ENCODE measurements around the gene CDH7. TPM values are rescaled to one million over a fixed set of nuclear protein-coding genes. Genes with fewer than 3 reads are reported as not detected.

Gene CDH7
- total RNA-seq, 1 donor = not detected

DNA sequence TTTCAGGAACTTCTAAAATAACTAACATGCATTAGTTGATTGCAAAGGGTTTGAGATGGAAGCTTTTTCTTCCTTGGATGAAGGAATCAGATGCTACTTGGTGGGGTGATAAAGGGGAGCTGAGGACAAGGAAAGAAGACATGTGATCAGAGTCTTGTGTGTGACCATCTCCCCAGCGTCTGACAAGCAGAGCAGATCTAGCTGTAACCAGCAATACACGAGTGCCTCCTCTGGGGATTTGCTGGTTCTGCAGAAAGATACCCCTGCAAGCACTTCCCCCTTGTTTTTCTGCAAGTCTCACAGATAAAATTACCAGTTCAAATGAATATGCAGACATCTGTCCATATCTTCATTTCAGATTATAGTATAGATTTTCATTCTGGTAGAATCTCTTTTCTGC is 2.7 kb downstream of the CDH7 start:
- peaks cover 13% of the 10 kb centered on the region for H3K27me3 ChIP-seq (ENCODE audit: insufficient read depth, low read length)
- no peak overlapping the region for H3K4me3 ChIP-seq (ENCODE audit: low read length)
- no peaks in the 10 kb centered on the region for H3K9me3 ChIP-seq (ENCODE audit: low read depth, low read length)
- no peaks in the 10 kb centered on the region for H3K4me1 ChIP-seq (ENCODE audit: insufficient read depth, low read length)

DNA sequence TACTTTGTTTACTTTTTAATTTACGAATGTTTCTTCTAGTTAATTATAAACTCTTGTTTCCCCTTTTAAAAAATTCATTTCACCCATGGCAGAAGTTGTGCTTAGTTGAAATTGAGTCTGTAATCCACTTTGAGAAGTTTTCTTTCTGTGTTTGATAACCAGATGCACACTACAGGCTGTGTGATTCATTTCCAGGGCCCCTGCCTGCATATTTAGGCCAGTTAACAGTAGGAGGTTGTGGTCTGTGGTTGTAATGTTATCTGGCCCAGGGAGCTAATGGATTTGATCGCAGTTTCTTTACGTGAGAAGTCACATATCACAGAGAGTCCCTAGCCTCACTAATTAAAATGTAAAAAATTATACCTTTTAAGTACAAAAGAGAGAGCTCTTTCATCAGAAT is 3.3 kb downstream of the CDH7 start:
- peaks cover 13% of the 10 kb centered on the region for H3K27me3 ChIP-seq (ENCODE audit: insufficient read depth, low read length)
- H3K4me3 ChIP-seq (ENCODE audit: low read length) = no peak overlapping the region
- no peaks in the 10 kb centered on the region for H3K4me1 ChIP-seq (ENCODE audit: insufficient read depth, low read length)
- H3K9me3 ChIP-seq (ENCODE audit: low read depth, low read length) = no peaks in the 10 kb centered on the region

DNA sequence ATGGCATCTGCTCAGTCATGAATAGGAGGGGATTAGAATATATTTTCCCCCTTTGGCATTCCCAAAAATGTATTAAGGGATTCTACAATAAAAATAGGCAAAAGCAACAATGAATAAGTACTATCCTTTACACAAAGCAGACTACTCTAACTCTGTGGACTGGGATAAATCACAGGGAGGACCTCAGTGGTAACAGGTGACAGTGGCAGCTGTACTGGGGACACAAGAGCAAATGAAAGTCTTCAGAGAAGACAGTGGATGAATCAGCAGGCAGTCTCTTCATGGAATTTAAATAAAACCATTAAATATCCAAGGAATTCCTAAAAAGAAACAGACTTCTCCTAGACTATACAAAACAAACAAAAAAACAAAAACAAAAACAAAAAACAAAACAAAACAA is 4.8 kb downstream of the CDH7 start:
- peaks cover 4% of the 10 kb centered on the region for H3K27me3 ChIP-seq (ENCODE audit: insufficient read depth, low read length)
- no peaks in the 10 kb centered on the region for H3K9me3 ChIP-seq (ENCODE audit: low read depth, low read length)
- H3K4me3 ChIP-seq (ENCODE audit: low read length) = no peak overlapping the region
- no peaks in the 10 kb centered on the region for H3K4me1 ChIP-seq (ENCODE audit: insufficient read depth, low read length)

DNA sequence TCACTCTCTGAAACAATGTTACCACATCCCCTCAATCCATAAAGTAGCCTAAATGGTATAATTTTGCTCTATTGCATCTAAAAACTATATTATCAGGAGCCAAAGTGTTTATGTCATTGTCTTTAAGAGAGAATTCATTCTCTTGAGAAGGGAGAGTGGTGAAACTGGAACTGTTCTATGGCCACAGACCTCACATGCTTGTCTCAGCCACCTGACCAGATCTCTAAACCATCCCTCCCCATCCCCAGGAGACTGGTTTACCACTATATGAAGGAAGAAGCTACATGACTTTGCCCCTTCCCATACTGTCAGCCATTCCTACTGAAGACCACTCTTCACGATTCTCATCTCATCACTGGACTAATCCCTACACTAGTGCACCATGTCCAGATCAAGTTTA is 9.6 kb downstream of the CDH7 start:
- Histone ChIP-seq H3K4me3 (ENCODE audit: low read length) (no peak overlapping the region), H3K27me3 (ENCODE audit: insufficient read depth, low read length) (no peaks in the 10 kb centered on the region), H3K4me1 (ENCODE audit: insufficient read depth, low read length) (no peaks in the 10 kb centered on the region), H3K9me3 (ENCODE audit: low read depth, low read length) (no peaks in the 10 kb centered on the region)

DNA sequence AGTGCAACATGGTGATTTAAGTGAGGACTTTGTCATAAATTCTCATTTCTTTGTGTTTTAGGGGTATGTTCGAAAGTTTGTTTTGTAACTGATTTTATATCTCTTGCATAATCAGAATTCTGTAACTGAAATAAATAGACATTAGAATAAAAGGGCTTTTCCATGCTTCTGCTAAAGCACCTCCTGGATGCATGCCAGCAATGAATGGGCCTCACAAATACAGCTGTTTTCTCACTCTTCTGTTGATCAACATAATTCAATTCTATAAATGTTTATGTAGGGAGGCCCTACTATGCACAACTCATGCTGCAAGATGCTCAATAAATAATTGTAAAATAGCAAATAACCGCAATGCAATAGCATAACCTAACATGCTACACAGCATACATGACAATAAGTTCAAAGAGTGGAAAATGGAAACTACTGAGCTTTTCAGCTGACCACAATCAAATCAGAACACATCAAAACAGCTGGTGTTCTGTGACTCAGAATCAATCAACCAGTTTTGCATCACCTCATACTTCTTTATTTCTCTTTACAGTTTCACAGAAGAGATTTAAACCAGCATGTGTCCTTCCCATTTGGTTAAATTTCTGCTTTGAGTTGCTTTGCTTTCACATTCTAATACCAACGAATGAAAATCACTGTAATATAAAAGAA is 11.0 kb downstream of the CDH7 start:
- Histone ChIP-seq H3K9me3 (ENCODE audit: low read depth, low read length) (no peaks in the 10 kb centered on the region), H3K4me1 (ENCODE audit: insufficient read depth, low read length) (no peaks in the 10 kb centered on the region), H3K27me3 (ENCODE audit: insufficient read depth, low read length) (no peaks in the 10 kb centered on the region), H3K4me3 (ENCODE audit: low read length) (no peak overlapping the region)

DNA sequence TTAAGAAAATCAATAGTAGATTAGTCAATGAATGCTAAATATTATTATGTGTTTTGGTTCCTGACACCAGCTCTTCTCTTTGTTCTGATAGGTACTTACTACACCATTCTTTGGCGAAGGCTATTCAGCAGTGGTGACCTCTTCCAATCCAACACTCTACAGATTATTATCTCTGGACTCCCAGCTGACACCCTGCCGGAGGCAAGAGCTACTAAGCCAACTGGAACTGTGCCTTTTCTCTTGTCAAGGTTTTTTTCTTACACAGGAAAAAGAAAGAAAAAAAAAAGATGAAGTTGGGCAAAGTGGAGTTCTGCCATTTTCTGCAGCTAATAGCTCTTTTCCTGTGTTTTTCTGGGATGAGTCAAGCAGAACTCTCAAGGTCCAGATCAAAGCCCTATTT is 11.7 kb downstream of the CDH7 start:
- Histone ChIP-seq H3K27me3 (ENCODE audit: insufficient read depth, low read length) (no peaks in the 10 kb centered on the region), H3K4me1 (ENCODE audit: insufficient read depth, low read length) (no peaks in the 10 kb centered on the region), H3K9me3 (ENCODE audit: low read depth, low read length) (no peaks in the 10 kb centered on the region), H3K4me3 (ENCODE audit: low read length) (no peak overlapping the region)

DNA sequence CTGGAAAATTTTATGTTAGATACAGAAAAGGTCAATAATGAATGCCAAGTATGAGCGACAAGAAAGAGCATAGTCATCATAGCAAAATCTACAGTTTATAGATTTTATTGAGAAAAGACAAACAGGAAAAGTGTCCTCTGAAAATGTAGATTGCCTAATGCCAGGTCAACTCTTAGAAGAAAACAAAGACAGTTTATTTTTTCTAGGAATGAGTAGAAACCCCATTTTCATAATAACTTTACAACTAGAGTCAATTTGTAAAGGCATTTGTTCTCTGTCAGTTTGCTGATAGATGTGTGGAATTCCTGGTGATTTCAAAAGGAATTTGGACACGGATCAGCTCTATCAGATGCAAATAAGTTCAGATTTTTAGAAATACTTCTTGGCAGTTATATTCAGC is 16.6 kb downstream of the CDH7 start:
- Histone ChIP-seq H3K4me3 (ENCODE audit: low read length) (no peak overlapping the region), H3K9me3 (ENCODE audit: low read depth, low read length) (no peaks in the 10 kb centered on the region), H3K27me3 (ENCODE audit: insufficient read depth, low read length) (no peaks in the 10 kb centered on the region), H3K4me1 (ENCODE audit: insufficient read depth, low read length) (no peaks in the 10 kb centered on the region)

DNA sequence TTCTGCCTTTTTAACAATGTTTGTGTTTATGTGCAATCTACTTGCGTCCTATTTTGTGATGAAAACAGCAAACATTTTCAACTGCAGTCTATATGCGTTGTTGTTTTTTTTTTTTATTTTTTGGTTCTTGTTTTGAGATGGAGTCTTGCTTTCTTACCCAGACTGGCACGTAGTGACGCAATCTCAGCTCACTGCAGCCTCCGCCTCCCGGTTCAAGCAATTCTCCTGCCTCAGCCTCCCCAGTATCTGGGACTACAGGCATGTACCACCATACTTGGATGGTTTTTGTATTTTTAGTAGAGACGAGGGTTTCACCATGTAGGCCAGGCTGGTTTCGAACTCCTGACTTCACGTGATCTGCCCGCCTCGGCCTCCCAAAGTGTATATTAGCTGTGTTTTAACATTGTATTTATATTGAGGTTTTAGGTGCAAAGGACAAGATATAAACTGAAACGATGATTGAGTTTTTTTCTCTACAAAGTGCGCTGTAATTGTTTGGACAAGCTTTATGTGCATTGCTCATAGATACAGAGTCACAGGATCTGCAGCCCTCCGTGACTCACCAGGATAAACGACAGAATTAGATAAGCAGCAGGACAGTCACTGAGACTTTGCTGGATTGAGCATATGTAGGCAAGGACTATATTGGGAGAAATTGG is 17.4 kb downstream of the CDH7 start:
- H3K4me1 ChIP-seq (ENCODE audit: insufficient read depth, low read length) = no peaks in the 10 kb centered on the region
- H3K4me3 ChIP-seq (ENCODE audit: low read length) = no peak overlapping the region
- H3K27me3 ChIP-seq (ENCODE audit: insufficient read depth, low read length) = no peaks in the 10 kb centered on the region
- no peaks in the 10 kb centered on the region for H3K9me3 ChIP-seq (ENCODE audit: low read depth, low read length)

DNA sequence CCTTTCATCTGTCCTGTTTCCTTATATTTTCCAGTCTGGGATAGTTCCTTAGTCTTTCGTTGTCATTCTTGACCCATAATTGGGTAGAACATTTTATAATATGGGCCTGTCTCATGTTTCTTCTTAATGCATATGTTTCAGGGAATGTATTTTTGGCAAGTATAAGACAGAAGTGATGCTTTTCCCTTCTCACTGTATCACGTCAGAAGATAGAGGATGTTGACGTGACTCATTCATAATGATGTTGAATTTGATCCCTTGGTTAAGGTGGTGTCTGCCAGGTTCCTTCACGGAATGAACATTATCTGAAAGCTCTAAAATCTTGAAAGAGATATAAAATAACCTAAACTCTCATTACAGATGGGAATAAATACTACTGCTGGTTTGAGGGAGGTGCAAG is 18.8 kb downstream of the CDH7 start:
- Histone ChIP-seq H3K27me3 (ENCODE audit: insufficient read depth, low read length) (no peaks in the 10 kb centered on the region), H3K9me3 (ENCODE audit: low read depth, low read length) (no peaks in the 10 kb centered on the region), H3K4me3 (ENCODE audit: low read length) (no peak overlapping the region), H3K4me1 (ENCODE audit: insufficient read depth, low read length) (no peaks in the 10 kb centered on the region)

DNA sequence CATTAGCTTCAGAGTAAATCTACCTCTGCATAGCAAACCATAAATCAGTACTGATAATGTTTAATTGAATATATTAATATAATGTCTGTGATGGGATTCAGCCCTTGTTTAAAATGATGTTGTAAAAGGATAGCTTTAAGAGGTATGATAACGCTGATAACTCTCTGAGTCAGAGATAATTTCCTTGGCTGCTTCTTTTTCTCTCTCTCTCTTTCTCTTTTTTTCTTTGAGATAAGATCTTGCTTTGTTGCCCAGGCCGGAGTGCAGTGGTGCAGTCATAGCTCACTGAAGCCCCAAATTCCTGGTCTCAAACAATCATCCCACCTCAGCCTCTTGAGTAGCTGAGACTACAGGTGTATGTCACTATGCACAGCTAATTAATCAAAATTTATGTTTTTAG is 35.7 kb downstream of the CDH7 start:
- H3K4me3 ChIP-seq (ENCODE audit: low read length) = no peak overlapping the region
- no peaks in the 10 kb centered on the region for H3K9me3 ChIP-seq (ENCODE audit: low read depth, low read length)
- H3K4me1 ChIP-seq (ENCODE audit: insufficient read depth, low read length) = no peaks in the 10 kb centered on the region
- H3K27me3 ChIP-seq (ENCODE audit: insufficient read depth, low read length) = no peaks in the 10 kb centered on the region

DNA sequence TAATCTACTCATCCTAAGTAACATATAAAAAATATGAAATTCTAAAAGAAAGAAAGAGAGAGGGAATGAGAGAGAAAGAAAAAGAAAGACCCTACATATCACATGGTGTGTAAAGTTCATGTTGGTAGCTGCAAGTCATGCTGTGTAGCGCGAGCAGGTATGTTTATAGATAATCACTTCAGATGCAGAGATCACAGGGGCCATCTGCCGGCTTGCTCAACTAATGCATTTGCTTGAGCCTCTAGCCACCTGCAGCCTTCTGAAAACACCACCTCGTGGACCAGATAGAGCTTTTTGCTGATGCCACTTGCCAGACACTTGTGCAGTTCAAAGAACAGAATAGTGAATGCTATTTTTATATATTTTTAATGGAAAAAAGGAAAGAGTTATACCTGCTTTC is 37.6 kb downstream of the CDH7 start:
- Histone ChIP-seq H3K4me1 (ENCODE audit: insufficient read depth, low read length) (no peaks in the 10 kb centered on the region), H3K9me3 (ENCODE audit: low read depth, low read length) (no peaks in the 10 kb centered on the region), H3K4me3 (ENCODE audit: low read length) (no peak overlapping the region), H3K27me3 (ENCODE audit: insufficient read depth, low read length) (no peaks in the 10 kb centered on the region)

DNA sequence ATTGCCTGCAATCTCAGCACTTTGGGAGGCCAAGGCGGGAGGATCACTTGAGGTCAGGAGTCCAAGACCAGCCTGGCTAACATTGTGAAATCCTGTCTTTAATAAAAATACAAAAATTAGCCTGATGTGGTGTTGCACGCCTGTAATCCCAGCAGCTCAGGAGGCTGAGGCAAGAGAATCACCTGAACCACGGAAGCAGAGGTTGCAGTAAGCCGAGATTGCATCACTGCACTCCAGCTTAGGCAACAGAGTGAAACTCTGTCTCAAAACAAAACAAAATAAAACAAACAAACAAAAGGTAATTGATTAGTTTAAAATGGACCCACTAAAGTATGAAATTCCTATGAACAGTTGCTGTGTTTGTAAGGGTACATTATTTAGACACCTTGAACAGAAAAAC is 39.8 kb downstream of the CDH7 start:
- H3K4me3 ChIP-seq (ENCODE audit: low read length) = no peak overlapping the region
- no peaks in the 10 kb centered on the region for H3K27me3 ChIP-seq (ENCODE audit: insufficient read depth, low read length)
- H3K9me3 ChIP-seq (ENCODE audit: low read depth, low read length) = no peaks in the 10 kb centered on the region
- H3K4me1 ChIP-seq (ENCODE audit: insufficient read depth, low read length) = no peaks in the 10 kb centered on the region

DNA sequence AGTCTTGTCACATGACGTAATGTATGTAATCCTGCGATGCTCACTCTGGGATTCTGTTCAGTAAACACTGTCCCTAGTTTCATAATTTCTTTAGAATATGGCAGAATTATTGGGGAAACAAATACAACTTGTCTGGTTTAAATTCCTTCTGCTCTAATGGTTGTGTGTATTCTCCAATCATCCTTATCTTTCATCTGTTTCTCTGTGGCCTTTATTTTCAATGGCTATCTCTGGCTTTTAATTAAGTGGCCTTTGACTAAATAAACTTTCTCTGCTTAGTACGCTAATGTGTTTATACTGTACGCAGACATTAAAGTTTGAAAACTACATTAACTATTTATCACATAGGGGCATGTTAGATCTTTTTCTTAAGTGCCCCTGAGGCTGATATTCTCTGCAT is 40.9 kb downstream of the CDH7 start:
- no peaks in the 10 kb centered on the region for H3K27me3 ChIP-seq (ENCODE audit: insufficient read depth, low read length)
- H3K9me3 ChIP-seq (ENCODE audit: low read depth, low read length) = no peaks in the 10 kb centered on the region
- no peaks in the 10 kb centered on the region for H3K4me1 ChIP-seq (ENCODE audit: insufficient read depth, low read length)
- no peak overlapping the region for H3K4me3 ChIP-seq (ENCODE audit: low read length)

DNA sequence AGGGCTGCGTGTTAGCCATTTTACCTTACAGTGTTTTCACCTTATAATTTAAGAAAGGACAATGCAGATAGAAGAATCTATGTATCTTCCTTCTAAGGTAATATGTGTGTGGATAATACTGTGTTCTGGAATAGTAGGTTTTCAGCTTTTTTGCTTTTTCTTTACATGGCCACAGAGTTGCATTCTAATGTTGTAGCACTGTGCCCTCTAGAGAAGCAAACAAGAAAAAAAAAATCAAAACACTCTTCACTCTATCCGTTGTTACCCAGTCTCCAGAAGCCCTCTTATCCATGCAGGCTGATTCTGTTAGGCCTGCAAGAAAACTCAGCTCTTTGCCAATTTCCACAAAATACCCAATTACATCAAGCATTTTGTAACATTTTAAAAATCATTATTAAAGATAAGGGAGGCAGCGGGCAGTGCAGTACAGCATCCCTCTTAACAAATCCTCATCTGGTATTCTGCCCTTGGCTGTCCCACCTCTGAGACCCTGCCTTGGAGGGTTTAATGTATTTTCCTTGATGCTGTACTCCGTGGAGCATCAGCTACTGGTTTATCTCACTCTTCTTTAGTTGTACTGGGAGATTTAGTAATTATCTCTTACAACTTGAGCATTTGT is 41.8 kb downstream of the CDH7 start:
- H3K9me3 ChIP-seq (ENCODE audit: low read depth, low read length) = no peaks in the 10 kb centered on the region
- H3K27me3 ChIP-seq (ENCODE audit: insufficient read depth, low read length) = no peaks in the 10 kb centered on the region
- H3K4me3 ChIP-seq (ENCODE audit: low read length) = no peak overlapping the region
- H3K4me1 ChIP-seq (ENCODE audit: insufficient read depth, low read length) = no peaks in the 10 kb centered on the region

DNA sequence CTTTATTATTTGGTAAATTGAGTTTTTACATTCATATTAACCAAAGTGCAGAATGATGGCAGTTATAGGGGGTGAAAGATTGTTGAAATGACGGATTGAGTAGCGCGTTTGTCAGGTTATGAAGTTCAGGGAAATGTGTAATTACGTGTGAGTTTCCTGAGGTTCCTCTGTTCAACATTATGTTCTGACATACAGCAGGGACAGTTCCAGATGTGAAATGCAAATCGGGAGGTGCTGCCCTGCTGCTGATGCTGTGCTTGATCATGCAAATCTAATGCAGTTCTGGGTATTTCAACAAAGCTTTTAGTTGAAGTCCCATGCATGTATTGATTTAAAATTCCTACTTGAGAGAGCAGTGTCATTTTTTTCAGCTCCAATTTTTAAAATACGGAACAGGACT is 57.9 kb downstream of the CDH7 start:
- no peaks in the 10 kb centered on the region for H3K4me1 ChIP-seq (ENCODE audit: insufficient read depth, low read length)
- H3K9me3 ChIP-seq (ENCODE audit: low read depth, low read length) = no peaks in the 10 kb centered on the region
- H3K4me3 ChIP-seq (ENCODE audit: low read length) = no peak overlapping the region
- no peaks in the 10 kb centered on the region for H3K27me3 ChIP-seq (ENCODE audit: insufficient read depth, low read length)

DNA sequence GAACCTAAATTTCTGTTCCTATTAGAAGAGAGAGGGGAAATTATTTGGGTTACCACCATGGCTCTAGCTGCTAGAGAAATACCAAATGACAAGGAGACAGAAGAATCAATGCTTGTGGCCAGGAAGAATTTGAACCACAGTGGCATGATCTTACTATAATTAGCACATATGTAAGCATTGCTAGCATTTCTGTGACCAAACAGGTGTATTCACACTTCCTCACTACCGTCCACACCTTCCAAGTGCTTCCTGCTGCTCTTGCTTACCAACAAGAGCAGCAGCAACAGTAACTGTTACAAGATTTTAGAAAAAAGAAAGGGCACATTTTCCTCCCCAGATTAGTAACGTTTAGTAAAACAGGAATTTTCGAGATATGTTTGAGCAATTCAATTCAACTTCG is 60.5 kb downstream of the CDH7 start:
- Histone ChIP-seq H3K9me3 (ENCODE audit: low read depth, low read length) (no peaks in the 10 kb centered on the region), H3K4me3 (ENCODE audit: low read length) (no peak overlapping the region), H3K27me3 (ENCODE audit: insufficient read depth, low read length) (no peaks in the 10 kb centered on the region), H3K4me1 (ENCODE audit: insufficient read depth, low read length) (no peaks in the 10 kb centered on the region)
